Ammon's horn (tissue), 1 donor: Measurements from ENCODE around the gene GJA5.
A peak's percentile ranks its signal among the peaks of the same experiment; 100 is the strongest.

Experiments used
- DNase-seq: peaks from one replicate; pipeline ENCODE4 v3.0.0-alpha.2; 2016; ENCODE audit warnings: low spot score

Gene GJA5

DNA sequence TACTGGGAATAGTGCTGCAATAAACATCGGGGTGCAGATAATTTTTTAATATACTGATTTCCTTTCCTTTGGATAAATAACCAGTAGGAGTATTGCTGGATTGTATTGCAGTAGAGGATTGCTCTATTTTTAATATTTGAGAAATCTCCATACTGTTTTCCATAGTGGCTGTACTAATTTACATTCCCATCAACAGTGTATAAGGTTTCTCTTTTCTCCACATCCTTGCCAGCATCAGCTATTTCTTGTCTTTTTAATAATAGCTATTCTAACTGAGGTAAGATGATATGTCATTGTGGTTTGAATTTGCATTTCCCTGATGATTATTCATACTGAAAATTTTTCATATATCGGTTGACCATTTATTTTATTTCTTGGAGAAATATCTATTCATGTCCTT is 31.1 kb downstream of the GJA5 start:
- DNase-seq: no peak

DNA sequence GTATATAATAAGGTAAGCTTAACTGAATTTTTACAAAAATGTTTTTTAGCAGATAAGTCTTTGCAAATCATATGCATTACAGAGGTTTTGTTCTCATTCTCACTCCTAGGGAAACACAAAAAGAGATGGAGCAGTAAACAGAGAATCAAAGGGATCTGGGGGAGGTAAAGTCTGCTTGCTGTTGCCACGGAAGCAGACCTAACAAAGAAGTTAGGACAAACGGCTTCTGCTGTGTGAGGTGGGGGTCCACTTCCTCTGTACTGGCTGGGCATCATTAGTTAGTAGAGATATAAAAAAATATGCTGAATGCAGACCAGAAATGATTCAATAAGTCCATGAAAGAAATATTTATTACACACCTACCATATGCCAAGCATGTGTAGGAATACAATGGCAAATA is 34.2 kb downstream of the GJA5 start:
- no peak for DNase-seq

DNA sequence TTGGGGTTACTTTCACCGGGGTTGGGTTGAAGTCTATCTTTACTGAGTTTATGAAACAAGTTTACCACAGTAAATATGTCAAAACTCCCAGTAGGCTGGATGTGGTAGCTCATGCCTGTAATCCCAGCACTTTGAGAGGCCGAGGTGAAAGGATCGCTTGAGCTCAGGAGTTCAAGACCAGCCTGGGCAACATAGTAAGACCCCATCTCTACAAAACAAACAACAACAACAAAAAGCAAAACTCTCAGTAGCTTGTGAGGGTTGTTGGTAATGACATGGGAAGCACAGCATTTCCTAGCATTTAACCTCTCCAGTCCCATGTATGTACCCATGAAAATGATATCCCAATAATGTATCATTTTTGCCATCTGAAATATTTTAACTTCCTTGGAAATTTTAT is 34.7 kb downstream of the GJA5 start:
- DNase-seq: no peak

DNA sequence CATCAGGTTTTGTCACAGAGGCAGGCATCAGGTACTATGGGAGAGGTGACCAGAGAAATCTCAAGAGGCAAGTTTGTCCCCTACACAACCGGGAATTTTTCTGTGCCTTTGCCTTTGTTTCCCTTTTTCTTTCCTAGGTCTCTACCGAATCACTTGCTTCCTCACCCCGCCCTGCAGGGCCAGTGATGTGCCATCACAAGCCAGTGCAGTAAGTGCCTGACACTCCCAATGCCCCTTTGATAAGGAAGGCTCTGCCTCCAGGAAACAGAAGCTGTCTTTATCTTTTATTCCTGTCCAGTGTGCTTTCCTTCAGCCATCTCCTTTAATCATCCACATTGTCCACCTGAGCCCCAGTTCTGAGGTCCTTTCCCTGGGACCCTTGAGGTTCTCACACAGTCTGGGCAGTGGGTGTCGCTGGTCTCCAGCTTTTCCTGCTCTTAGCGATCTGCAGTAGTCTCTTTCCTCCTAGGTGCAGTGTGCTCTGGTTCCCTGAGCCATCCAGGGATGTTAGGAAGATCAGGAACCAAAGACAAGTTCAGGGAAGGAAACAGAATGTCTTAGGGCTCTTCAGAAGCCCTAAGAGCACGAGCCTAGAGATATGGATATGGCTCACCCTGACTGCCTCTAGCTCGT is 36.6 kb downstream of the GJA5 start:
- DNase-seq: peak; percentile 30

DNA sequence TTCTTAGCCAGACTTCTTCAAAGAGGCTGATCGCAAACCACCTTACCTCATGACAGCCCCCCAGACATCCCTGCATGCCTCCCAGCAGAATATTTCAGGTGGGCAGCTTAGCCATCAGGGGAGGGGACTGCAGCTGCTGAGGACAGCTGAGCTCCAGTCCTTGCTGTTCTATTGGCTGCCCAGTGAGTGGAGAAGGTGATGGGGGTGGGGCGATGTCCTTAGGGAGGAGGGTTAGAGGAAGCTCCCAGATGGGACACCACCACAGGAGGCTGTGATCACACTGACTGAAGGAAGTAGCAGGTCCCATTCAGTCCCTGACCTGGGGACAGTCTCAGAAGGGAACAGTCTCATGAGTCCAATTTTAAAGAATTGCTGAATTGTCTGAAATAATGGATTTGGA is 38.3 kb downstream of the GJA5 start:
- DNase-seq: no peak

DNA sequence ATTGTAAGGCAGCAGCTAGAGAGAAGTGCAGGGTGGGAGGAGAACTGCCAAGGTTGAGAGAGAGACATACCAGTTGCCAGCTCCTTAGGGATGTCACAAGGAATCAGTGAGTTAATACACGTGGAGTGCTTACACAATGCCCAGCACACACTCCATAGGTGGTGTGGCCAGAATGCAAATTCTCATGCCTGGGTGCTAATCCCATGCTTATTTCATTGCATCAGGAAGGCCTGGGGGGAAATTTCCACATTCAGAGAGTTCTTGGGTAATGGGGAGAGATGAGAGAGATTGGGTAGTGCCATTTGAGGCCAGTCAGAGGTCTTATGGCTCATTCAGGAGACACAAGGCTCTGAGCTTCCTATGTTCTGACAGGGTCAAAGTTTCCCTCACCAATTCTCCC is 38.7 kb downstream of the GJA5 start:
- no peak for DNase-seq

DNA sequence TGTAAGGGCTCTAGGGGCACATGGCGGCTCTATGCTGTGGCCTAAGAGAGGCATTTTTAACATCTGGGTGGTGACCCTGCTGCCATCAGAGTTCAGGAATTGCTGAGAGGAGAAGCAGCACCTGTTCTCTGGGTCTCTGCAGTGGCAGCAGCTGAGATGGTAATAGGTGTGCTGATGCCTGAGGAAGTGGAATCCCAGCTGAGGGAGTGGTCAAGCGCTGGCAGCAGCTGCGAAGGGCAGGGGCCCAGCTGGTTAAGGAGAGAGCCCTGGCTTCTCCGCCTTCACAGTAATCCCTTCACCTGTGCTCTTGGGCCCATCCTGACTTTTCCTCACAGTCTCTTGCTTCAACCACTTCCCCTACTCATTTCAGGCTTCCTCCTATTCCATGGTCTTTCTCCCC is 39.8 kb downstream of the GJA5 start:
- no peak for DNase-seq

DNA sequence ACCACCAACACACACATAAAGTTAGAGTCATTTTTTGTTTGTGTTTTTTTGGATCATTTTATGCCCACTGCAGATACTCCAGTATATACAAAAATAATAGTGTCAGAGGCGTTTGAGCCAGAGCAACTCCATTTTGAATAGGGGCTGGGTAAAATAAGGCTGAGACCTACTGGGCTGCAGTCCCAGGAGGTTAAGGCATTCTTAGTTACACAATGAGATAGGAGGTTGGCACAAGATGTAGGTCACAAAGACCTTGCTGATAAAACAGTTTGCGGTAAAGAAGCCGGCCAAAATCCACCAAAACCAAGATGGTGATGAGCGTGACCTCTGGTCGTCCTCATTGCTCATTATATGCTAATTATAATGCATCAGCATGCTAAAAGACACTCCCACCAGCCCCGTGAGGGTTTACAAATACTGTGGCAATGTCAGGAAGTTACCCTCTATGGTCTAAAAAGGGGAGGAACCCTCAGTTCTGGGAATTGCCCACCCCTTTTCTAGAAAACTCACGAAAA is 40.6 kb downstream of the GJA5 start:
- DNase-seq: no peak

DNA sequence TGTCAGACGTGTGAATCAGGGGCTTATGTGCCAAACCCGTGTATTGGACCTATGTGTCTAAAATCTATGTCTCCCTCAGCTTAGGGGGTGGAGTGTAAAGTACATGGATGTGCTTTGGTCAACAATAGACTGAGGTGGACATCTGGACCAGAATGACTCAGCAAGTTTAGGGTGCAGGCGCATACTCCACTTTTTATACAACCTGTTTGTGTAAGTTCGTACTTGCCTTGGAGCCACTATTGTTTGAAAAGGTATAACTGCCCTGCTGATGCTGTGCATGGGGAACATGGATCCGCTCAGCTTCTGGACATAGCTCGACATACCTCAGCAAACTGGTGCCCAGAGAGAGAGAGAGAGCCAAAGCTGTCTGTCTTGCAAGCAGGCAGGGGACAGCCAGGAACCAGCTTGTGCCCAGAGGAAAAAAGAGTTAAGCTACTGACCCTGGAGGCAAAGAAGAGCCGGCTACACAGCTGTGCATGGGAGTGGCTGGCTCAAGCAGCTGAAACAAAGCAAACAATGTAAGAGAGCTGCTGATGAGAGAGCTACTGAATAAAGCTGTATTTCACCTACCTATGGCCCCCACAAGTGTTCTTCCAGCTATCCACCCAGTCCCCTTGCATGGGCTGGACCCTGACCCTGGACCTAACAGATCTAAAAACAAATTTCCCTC is 41.2 kb downstream of the GJA5 start:
- no peak for DNase-seq

DNA sequence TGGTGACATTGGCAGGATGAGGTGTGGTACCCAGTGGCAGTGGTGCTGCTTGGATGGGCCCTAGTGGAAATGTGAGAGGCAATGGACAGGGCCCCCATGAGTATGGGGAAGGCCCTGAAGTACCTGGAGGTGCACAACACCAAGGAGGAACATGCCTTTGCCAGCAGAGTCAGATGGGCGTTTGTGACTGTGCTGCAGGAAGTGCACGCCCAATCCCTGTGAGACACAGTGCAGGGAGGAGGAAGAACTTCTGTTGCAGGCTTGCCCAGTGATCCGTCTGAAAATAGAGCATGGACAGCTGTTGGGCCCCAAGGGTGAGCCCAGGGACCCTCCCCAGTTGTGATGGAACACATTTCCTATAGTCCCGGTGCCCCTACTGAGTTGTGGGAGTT is 42.7 kb downstream of the GJA5 start:
- DNase-seq: no peak

DNA sequence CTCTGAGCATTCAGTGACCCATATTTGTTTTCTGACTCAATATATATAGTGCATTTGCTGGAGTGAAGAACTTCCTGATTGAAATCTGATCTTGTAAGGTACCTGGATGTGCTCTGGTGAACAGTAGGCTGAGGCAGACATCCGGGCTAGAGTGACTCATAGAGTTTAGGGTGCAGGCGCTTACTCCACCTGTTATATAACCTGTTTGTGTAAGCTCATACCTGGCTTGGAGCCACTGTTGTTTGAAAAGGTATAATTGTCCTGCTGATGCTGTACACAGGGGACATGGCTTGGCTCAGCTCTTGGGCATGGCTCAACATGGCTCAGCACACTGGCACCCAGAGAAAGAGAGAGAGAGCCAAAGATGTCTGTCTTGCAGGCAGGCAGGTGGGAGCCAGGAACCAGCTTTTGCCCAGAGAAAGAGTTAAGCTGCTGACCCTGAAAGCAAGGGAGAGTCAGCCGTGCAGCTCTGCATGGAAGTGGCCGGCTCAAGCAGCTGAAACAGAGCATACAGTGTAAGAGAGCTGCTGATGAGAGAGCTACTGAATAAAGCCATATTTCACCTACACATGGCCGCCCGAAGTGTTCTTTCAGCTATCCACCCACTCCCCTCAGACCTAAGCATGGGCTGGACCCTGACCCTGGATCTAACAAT is 43.2 kb downstream of the GJA5 start:
- no peak for DNase-seq

DNA sequence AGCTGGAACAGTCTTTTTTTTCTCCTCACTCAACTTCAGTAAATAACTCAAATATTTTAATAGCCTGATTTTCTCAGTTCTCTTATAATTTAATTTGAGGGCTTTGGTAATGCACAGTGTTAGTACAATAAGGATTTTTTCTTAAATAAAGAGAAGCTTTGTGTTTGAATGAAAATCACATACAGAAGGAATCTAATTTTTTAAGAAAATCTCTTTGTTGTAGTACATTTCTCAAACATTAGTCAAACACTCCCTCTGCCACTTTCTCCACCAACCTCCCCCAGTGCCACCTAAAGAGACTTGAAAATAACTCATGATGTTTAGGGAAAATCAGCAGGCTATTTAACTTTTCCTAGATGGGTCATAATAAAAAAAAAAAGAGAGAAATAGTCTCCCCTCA is 47.8 kb downstream of the GJA5 start:
- DNase-seq: no peak
